CD4-positive, alpha-beta T cell (primary cell): ENCODE results near the gene HSP90B1. TPM values are rescaled to one million over a fixed set of nuclear protein-coding genes. Genes with fewer than 3 reads are reported as not detected.

Experiments
- ATAC-seq: fragments of 200-7000 bp; cut with Tn5 transposase; one replicate; pipeline ENCODE4 v1.10.0; 2022; ENCODE audit warnings: mild to moderate bottlenecking; ENCODE audit not compliant: poor library complexity
- CTCF ChIA-PET: fragments of 350-600 bp; sonication (Branson Sonifier 250); formaldehyde crosslinking; loops from one replicate; lab custom pipeline; 2021; ENCODE audit warnings: antibody characterized with exemption, inconsistent platforms; lab: Charles Lee
- POLR2A ChIA-PET: fragments of 350-600 bp; sonication (Branson Sonifier 250); formaldehyde crosslinking; loops from one replicate; lab custom pipeline; 2021; ENCODE audit warnings: antibody characterized with exemption, inconsistent platforms; lab: Charles Lee
- DNase-seq, 14 experiments: peaks; one replicate each; pipeline ENCODE4 v3.0.0-alpha.2; 2013 to 2020; ENCODE audit warnings: mixed read lengths in 2 of 14
- H3K27ac ChIP-seq, 2 donors: one replicate each; pipeline versions ENCODE4 v1.5.1 to v1.7.0; 2013; ENCODE audit warnings: low read length in 2 of 2, low read depth in 1 of 2, mild to moderate bottlenecking in 1 of 2
- H3K27me3 ChIP-seq, 2 experiments: 1 replicate in 1 of 2; 2 replicates in 1 of 2; pipeline versions ENCODE4 v1.6.1 to v1.7.0; 2013; ENCODE audit warnings: low read length in 2 of 2, control low read depth in 1 of 2, mild to moderate bottlenecking in 1 of 2, moderate library complexity in 1 of 2; ENCODE audit not compliant: insufficient read depth in 2 of 2, control insufficient read depth in 1 of 2
- H3K36me3 ChIP-seq: one replicate; pipeline ENCODE4 v1.6.1; 2013; ENCODE audit warnings: low read length, control low read depth; ENCODE audit not compliant: insufficient read depth
- H3K4me1 ChIP-seq: one replicate; pipeline ENCODE4 v1.6.1; 2013; ENCODE audit warnings: low read length, control low read depth; ENCODE audit not compliant: insufficient read depth
- H3K4me3 ChIP-seq: one replicate; pipeline ENCODE4 v1.5.1; 2013; ENCODE audit warnings: mild to moderate bottlenecking, low read length, moderate library complexity
- H3K9me3 ChIP-seq, 2 experiments: 1 replicate in 1 of 2; 2 replicates in 1 of 2; pipeline versions ENCODE4 v1.6.1 to v1.7.0; 2013; ENCODE audit warnings: low read length in 2 of 2, mild to moderate bottlenecking in 2 of 2, control low read depth in 1 of 2, moderate library complexity in 1 of 2; ENCODE audit not compliant: control insufficient read depth in 1 of 2, insufficient read depth in 1 of 2
- H3K27ac Mint-ChIP-seq: one replicate; pipeline ENCODE4 v1.8.0; 2020; ENCODE audit warnings: mixed read lengths
- H3K27me3 Mint-ChIP-seq: one replicate; pipeline ENCODE4 v1.8.0; 2021; ENCODE audit warnings: mixed read lengths
- H3K36me3 Mint-ChIP-seq: one replicate; pipeline ENCODE4 v1.8.0; 2021; ENCODE audit warnings: low read depth, mixed read lengths
- H3K4me1 Mint-ChIP-seq: one replicate; pipeline ENCODE4 v1.8.0; 2021; ENCODE audit warnings: low read depth, mixed read lengths
- H3K4me3 Mint-ChIP-seq: one replicate; pipeline ENCODE4 v1.8.0; 2020; ENCODE audit warnings: mild to moderate bottlenecking, mixed read lengths
- H3K9me3 Mint-ChIP-seq: one replicate; pipeline ENCODE4 v1.8.0; 2020; ENCODE audit warnings: mixed read lengths
- CTCF ChIP-seq: fragments of 200-600 bp; IDR thresholded peaks from one replicate; pipeline ENCODE4 v1.8.0; 2022; ENCODE audit warnings: antibody characterized with exemption, mild to moderate bottlenecking
- intact Hi-C, 2 experiments: fragments of 100-400 bp; cut with DNase I in 1 of 2; cut with micrococcal nuclease in 1 of 2; formaldehyde crosslinking; loops; one replicate each; pipeline versions ENCODE4 v1.15.1 to v1.9.0; 2023 to 2025; cut with DNase I, micrococcal nuclease
- total RNA-seq, 174 experiments: library from RNA in 2 of 174; stranded (reverse) in 2 of 174; gene quantifications; one replicate each; pipeline ENCODE4 v1.2.3 and lab custom pipeline; 2021 to 2026

Gene HSP90B1
- total RNA-seq, 2 experiments from 2014 or later = 201 to 212 TPM

DNA sequence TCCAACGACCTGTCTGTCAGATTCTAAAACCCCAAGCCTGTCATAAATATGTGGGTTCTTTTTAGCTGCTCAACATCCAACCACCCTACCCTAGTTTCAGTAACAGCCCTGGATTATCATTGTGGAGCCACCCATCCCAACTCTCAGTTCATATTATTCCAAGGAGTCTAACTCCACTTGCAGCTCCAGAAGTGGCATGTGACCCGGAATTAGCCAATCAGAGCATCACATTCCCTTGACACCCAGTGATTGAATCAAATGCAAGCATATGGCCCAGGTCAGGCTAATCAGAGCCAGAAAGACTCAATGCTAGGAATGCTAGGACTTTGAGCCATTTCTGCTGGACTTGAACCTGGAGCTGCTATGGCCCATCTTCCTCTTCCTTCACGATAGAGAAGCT is 17.1 kb upstream of the HSP90B1 start:
- Mint-ChIP-seq H3K27me3 (no peaks in the 10 kb centered on the region), H3K27ac (no peak overlapping the region), H3K36me3 (peaks cover 4% of the 10 kb centered on the region), H3K4me1 (peaks cover 19% of the 10 kb centered on the region), H3K9me3 (peaks cover 3% of the 10 kb centered on the region), H3K4me3 (no peak overlapping the region)
- Histone ChIP-seq H3K27ac (no peak overlapping the region), H3K27me3 (no peaks in the 10 kb centered on the region), H3K4me1 (peaks cover 4% of the 10 kb centered on the region), H3K4me3 (no peak overlapping the region), H3K36me3 (no peaks in the 10 kb centered on the region), H3K9me3 (peaks cover 0 to 3% of the 10 kb centered on the region in 2 experiments)
- ChIA-PET POLR2A (interaction anchor here (1.5 to 2.7 kb wide), 2 partner anchors 16 to 44 kb away, joined by 4 to 16 read pairs; partner anchors contain the start of gene HSP90B1), CTCF (no interaction called here)
- DNase-seq (no peak), ATAC-seq (no peak)
- no peak for TF ChIP-seq CTCF
- intact Hi-C loops = no loop called here

GRCh38 chr12:103915306-103915705 is 14.9 kb upstream of the HSP90B1 start:
- Histone ChIP-seq H3K4me3 (no peak overlapping the region), H3K9me3 (peaks cover 0 to 3% of the 10 kb centered on the region in 2 experiments), H3K27me3 (no peaks in the 10 kb centered on the region), H3K4me1 (no peaks in the 10 kb centered on the region), H3K36me3 (no peaks in the 10 kb centered on the region), H3K27ac (no peak overlapping the region)
- no peak for ATAC-seq
- TF ChIP-seq CTCF = no peak
- intact Hi-C loops = no loop called here
- H3K36me3 Mint-ChIP-seq = peaks cover 4% of the 10 kb centered on the region
- H3K4me1 Mint-ChIP-seq = no peaks in the 10 kb centered on the region
- H3K9me3 Mint-ChIP-seq = peaks cover 3% of the 10 kb centered on the region
- H3K27ac Mint-ChIP-seq = no peak overlapping the region
- no peak for DNase-seq
- no peaks in the 10 kb centered on the region for H3K27me3 Mint-ChIP-seq
- ChIA-PET POLR2A (interaction anchor here (2.0 to 3.1 kb wide), 2 partner anchors 14 to 15 kb away, joined by 5 to 14 read pairs; partner anchors contain the start of gene HSP90B1), CTCF (interaction anchor here (1.5 kb wide), 1 partner anchor 24 kb away, joined by 3 read pairs; no protein-coding TSS in a partner anchor)
- H3K4me3 Mint-ChIP-seq = no peak overlapping the region

GRCh38 chr12:103917873-103918272 is 12.3 kb upstream of the HSP90B1 start:
- no peak overlapping the region for H3K27ac ChIP-seq
- no peaks in the 10 kb centered on the region for H3K4me1 ChIP-seq
- no peaks in the 10 kb centered on the region for H3K36me3 ChIP-seq
- no peak overlapping the region for H3K4me3 ChIP-seq
- Mint-ChIP-seq H3K27me3 (no peaks in the 10 kb centered on the region), H3K9me3 (peaks cover 3% of the 10 kb centered on the region), H3K4me3 (no peak overlapping the region), H3K4me1 (no peaks in the 10 kb centered on the region), H3K36me3 (peaks cover 4% of the 10 kb centered on the region), H3K27ac (no peak overlapping the region)
- peaks cover 0 to 3% of the 10 kb centered on the region in 2 experiments for H3K9me3 ChIP-seq
- no peaks in the 10 kb centered on the region for H3K27me3 ChIP-seq
- no peak for ATAC-seq
- intact Hi-C loops = no loop called here
- ChIA-PET POLR2A (interaction anchor here (3.1 kb wide), 1 partner anchor 16 kb away, joined by 14 read pairs; no protein-coding TSS in a partner anchor), CTCF (no interaction called here)
- no peak for TF ChIP-seq CTCF
- DNase-seq = no peak
